Measurements from ENCODE around the gene VEZT.

GRCh38 chr12:95168746-95169145 lies 48.9 kb upstream of the VEZT start:
- TF ChIP-seq CTCF (IDR thresholded peaks at IDR 0.05) (no peak), POLR2A (IDR thresholded peaks at IDR 0.05) (no peak)

All from thyroid gland (tissue), 4 donors.